ENCODE results near the gene MOSMO. TPM values are rescaled to one million over a fixed set of nuclear protein-coding genes. Genes with fewer than 3 reads are reported as not detected.
A peak's percentile ranks its signal among the peaks of the same experiment; 100 is the strongest.
"Not testable (repeated sequence)": the region's sequence is repeated elsewhere in the genome, so short reads cannot be mapped to it uniquely, and the experiment has no call there.

MOSMO gene
- total RNA-seq, 1 donor from 2014 or later = 19.7 TPM

- no peak for DNase-seq (ENCODE audit: low spot score)
- intact Hi-C loops (cut with DNase I) = no loop called here
- ATAC-seq = no peak
Observed at GRCh38 chr16:22075043-22075757, 67.3 kb downstream of the MOSMO start.

GRCh38 chr16:22075776-22076175, 67.9 kb downstream of the MOSMO start:
- intact Hi-C loops (cut with DNase I) = no loop called here
- DNase-seq (ENCODE audit: low spot score) = no peak
- ATAC-seq = no peak

GRCh38 chr16:22077700-22078313, 69.9 kb downstream of the MOSMO start:
- ATAC-seq = peak; percentile 67
- intact Hi-C loops (cut with DNase I) = no loop called here
- peak; percentile 81 for DNase-seq (ENCODE audit: low spot score)

GRCh38 chr16:22078656-22079055, 70.7 kb downstream of the MOSMO start:
- no peak for DNase-seq (ENCODE audit: low spot score)
- ATAC-seq = no peak
- intact Hi-C loops (cut with DNase I) = no loop called here

- intact Hi-C loops (cut with DNase I) = no loop called here
- no peak for DNase-seq (ENCODE audit: low spot score)
- ATAC-seq = no peak
Observed at GRCh38 chr16:22081050-22081449, 73.1 kb downstream of the MOSMO start.

- DNase-seq (ENCODE audit: low spot score) = no peak
- intact Hi-C loops (cut with DNase I) = no loop called here
- ATAC-seq = no peak
Observed at GRCh38 chr16:22086440-22086839, 78.5 kb downstream of the MOSMO start.

GRCh38 chr16:22088642-22089041, 80.7 kb downstream of the MOSMO start:
- intact Hi-C loops (cut with DNase I) = no loop called here
- DNase-seq (ENCODE audit: low spot score) = no peak
- no peak for ATAC-seq

- intact Hi-C loops (cut with DNase I) = no loop called here
- DNase-seq (ENCODE audit: low spot score) = no peak
- no peak for ATAC-seq
Observed at GRCh38 chr16:22089910-22090309, 82.0 kb downstream of the MOSMO start.

- intact Hi-C loops (cut with DNase I) = no loop called here
- DNase-seq (ENCODE audit: low spot score) = no peak
- no peak for ATAC-seq
Observed at GRCh38 chr16:22091721-22092120, 83.8 kb downstream of the MOSMO start.

GRCh38 chr16:22092143-22092933, 84.4 kb downstream of the MOSMO start, which contains the start of gene VWA3A:
VWA3A (plus strand) TSS chr16:22092541; CDS start chr16:22092638, 97 bp downstream.
- DNase-seq (ENCODE audit: low spot score) (no peak), ATAC-seq (peak; percentile 76)
- intact Hi-C loops (cut with DNase I) = no loop called here

GRCh38 chr16:22093331-22093730, 85.4 kb downstream of the MOSMO start:
- intact Hi-C loops (cut with DNase I) = no loop called here
- DNase-seq (ENCODE audit: low spot score) = no peak

GRCh38 chr16:22093996-22094395, 86.1 kb downstream of the MOSMO start:
- DNase-seq (ENCODE audit: low spot score) = no peak
- no peak for ATAC-seq
- intact Hi-C loops (cut with DNase I) = no loop called here

More at GRCh38 chr16:22093331-22093730, 85.4 kb downstream of the MOSMO start:
- ATAC-seq = no peak

GRCh38 chr16:22098405-22099255, 90.7 kb downstream of the MOSMO start:
- ATAC-seq = peak; percentile 59

GRCh38 chr16:22099256-22099975, 91.5 kb downstream of the MOSMO start:
- DNase-seq (ENCODE audit: low spot score) (no peak), ATAC-seq (no peak)
- intact Hi-C loops (cut with DNase I) = no loop called here

More at GRCh38 chr16:22098405-22099255, 90.7 kb downstream of the MOSMO start:
- intact Hi-C loops (cut with DNase I) = no loop called here
- DNase-seq (ENCODE audit: low spot score) = no peak

GRCh38 chr16:22103441-22103840, 95.5 kb downstream of the MOSMO start:
- DNase-seq (ENCODE audit: low spot score) = no peak
- intact Hi-C loops (cut with DNase I) = no loop called here

GRCh38 chr16:22109258-22109898, 101.5 kb downstream of the MOSMO start:
- intact Hi-C loops (cut with DNase I) = no loop called here
- DNase-seq (ENCODE audit: low spot score) (no peak), ATAC-seq (no peak)

More at GRCh38 chr16:22103441-22103840, 95.5 kb downstream of the MOSMO start:
- ATAC-seq = no peak

GRCh38 chr16:22111629-22112028, 103.7 kb downstream of the MOSMO start:
- DNase-seq (ENCODE audit: low spot score); intact Hi-C loops (cut with DNase I): not testable (repeated sequence)

More at GRCh38 chr16:22111629-22112028, 103.7 kb downstream of the MOSMO start:
- not testable (repeated sequence) for ATAC-seq
